Colonic mucosa (tissue), 4 donors: ENCODE data around the gene ESPL1. TPM values are rescaled to one million over a fixed set of nuclear protein-coding genes. Genes with fewer than 3 reads are reported as not detected.
A peak's percentile ranks its signal among the peaks of the same experiment; 100 is the strongest.

Source experiments
- DNase-seq: peaks from one replicate; pipeline ENCODE4 v3.0.0-alpha.2; 2020
- H3K27ac ChIP-seq: fragments of 200-600 bp; one replicate; pipeline ENCODE4 v1.8.0; 2021
- H3K27me3 ChIP-seq: fragments of 200-600 bp; one replicate; pipeline ENCODE4 v1.8.0; 2021
- H3K36me3 ChIP-seq: fragments of 200-600 bp; one replicate; pipeline ENCODE4 v1.8.0; 2021
- H3K4me1 ChIP-seq: fragments of 200-600 bp; one replicate; pipeline ENCODE4 v1.8.0; 2021; ENCODE audit warnings: mild to moderate bottlenecking
- H3K4me3 ChIP-seq: fragments of 200-600 bp; one replicate; pipeline ENCODE4 v1.8.0; 2021
- H3K9ac ChIP-seq, 2 donors: one replicate each; pipeline ENCODE4 v1.7.0; 2013; ENCODE audit warnings: control low read depth in 2 of 2, low read depth in 2 of 2, low read length in 2 of 2
- H3K9me3 ChIP-seq: fragments of 200-600 bp; one replicate; pipeline ENCODE4 v1.8.0; 2021
- intact Hi-C: fragments of 100-400 bp; cut with DNase I; formaldehyde crosslinking; loops from one replicate; pipeline ENCODE4 v1.14.1; 2022
- total RNA-seq, 2 donors: library from RNA; stranded (reverse); fragmentation: NEBNext Ultra II Directional in 1 of 2; extraction: Animal tissue kit (Norgen Biotek cat#: 25700) in 1 of 2; gene quantifications; one replicate each; pipeline ENCODE4 v1.2.1, GENCODE V29; 2021
- TF ChIP-seq, protein P1 (sequence below): fragments of 200-600 bp; IDR thresholded peaks from one replicate; pipeline ENCODE4 v1.8.0; 2022; ENCODE audit warnings: antibody characterized with exemption, mild to moderate bottlenecking
- donor health status: healthy.
- donor health status: DM: no; HTN: no; CAD: no.
- donor health status: DM: no; HTN: no; CAD: no.

ESPL1 gene
- total RNA-seq, 2 donors from 2014 or later: 9.6 to 34.6 TPM

DNA sequence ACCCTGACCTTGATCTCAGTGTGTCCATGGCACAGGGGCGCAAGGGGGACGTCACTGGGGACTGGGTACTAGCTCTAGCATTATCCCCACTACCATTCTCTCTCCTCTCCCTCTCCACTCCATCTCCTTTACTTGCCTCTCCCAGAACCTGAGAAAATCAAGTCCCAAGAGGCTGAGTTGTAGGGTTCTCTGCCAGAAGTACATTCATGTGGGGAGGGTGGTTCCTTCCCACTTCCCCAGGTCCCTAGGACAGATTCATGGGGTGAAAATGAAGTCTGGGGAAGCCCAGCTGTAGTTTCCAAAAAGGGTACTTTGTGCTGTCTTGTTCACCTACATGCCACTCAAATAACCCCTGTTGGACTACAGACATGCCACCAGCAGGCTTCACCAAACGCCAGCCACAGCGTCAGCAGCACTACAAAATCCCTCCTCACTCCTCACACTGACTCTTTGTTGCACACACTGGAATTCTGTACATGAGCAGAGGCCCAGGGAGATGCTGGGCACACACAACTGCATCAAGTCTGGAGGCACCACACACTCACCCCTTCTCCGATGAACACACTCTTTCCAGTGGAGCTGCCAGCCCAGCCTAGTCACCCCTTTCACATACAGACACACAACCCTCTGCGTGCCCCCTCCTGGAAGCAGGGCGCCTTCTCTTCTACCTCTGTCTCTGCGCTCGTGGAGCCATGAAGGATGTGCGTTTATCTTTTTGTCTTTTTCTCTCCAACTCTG is 43.0 kb upstream of the ESPL1 start:
- H3K4me3 ChIP-seq: no peak overlapping the region
- no peaks in the 10 kb centered on the region for H3K9me3 ChIP-seq
- H3K27me3 ChIP-seq: no peaks in the 10 kb centered on the region
- peaks cover 5% of the 10 kb centered on the region for H3K4me1 ChIP-seq
- TF ChIP-seq, protein P1, sequence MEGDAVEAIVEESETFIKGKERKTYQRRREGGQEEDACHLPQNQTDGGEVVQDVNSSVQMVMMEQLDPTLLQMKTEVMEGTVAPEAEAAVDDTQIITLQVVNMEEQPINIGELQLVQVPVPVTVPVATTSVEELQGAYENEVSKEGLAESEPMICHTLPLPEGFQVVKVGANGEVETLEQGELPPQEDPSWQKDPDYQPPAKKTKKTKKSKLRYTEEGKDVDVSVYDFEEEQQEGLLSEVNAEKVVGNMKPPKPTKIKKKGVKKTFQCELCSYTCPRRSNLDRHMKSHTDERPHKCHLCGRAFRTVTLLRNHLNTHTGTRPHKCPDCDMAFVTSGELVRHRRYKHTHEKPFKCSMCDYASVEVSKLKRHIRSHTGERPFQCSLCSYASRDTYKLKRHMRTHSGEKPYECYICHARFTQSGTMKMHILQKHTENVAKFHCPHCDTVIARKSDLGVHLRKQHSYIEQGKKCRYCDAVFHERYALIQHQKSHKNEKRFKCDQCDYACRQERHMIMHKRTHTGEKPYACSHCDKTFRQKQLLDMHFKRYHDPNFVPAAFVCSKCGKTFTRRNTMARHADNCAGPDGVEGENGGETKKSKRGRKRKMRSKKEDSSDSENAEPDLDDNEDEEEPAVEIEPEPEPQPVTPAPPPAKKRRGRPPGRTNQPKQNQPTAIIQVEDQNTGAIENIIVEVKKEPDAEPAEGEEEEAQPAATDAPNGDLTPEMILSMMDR: no peak
- no peak overlapping the region for H3K27ac ChIP-seq
- no peak for DNase-seq
- H3K36me3 ChIP-seq: no peaks in the 10 kb centered on the region
- peak overlapping the region in 1 of 2 donors; percentile 42 for H3K9ac ChIP-seq
- intact Hi-C loops: no loop called here

DNA sequence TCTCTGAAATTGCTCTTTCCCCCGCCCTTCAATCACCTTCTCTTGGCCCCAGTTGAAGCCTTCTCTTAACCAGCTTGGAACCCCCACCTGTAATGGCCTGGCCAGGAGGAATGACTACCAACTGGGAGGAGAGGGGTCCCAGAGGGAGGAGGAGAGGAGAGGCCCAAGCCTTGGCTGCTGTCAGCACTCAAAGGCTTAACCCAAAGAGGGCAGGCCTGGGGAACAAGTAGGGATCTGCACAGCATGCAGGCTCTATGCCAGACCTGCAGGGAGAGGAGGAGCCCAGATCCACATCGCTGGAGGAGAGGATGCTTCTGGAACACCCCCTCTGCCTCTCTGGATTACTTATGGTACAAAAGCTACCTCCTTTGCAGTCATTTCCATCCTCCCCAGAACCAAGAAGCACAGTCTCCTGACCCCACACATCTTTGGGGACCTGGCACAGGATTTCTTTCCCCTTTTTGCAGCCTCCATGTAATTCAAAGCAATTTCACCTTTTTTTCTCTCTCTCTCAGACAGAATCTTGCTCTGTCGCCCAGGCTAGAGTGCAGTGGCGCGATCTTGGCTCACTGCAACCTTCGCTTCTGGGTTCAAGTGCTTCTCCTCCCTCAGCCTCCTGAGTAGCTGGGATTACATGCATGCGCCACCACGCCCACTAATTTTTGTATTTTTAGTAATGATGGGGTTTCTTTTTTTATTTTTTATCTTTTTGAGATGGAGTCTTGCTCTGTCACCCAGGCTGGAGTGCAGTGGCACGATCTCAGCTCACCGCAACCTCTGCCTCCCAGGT is 42.3 kb upstream of the ESPL1 start:
- no peak overlapping the region for H3K4me3 ChIP-seq
- H3K27ac ChIP-seq: no peak overlapping the region
- H3K4me1 ChIP-seq: peaks cover 5% of the 10 kb centered on the region
- H3K9ac ChIP-seq: peak overlapping the region in 1 of 2 donors; percentile 12
- DNase-seq: no peak
- intact Hi-C loops: no loop called here
- no peaks in the 10 kb centered on the region for H3K27me3 ChIP-seq
- no peaks in the 10 kb centered on the region for H3K9me3 ChIP-seq
- TF ChIP-seq, protein P1: no peak
- no peaks in the 10 kb centered on the region for H3K36me3 ChIP-seq

DNA sequence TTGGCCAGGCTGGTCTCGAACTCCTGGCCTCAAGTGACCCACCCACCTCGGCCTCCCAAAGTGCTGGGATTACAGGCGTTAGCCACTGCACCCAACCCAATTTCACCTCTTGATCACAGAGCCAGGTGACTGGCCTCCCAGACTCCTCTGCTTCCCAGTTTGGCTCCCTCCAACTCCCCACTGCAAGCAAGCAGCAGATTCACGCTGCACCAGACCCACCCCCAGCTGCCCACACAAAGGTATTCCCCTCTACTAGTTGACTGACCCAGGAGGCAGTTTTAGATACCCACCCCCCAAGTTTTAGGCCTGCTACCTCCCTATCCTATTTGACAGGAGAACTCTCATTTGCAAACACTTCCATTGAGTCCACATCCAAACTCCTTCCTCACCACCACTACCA is 41.3 kb upstream of the ESPL1 start:
- no peak for DNase-seq
- H3K4me3 ChIP-seq: no peak overlapping the region
- H3K36me3 ChIP-seq: no peaks in the 10 kb centered on the region
- H3K27ac ChIP-seq: no peak overlapping the region
- no peak overlapping the region for H3K9ac ChIP-seq
- peaks cover 8% of the 10 kb centered on the region for H3K4me1 ChIP-seq
- no peaks in the 10 kb centered on the region for H3K27me3 ChIP-seq
- intact Hi-C loops: no loop called here
- H3K9me3 ChIP-seq: no peaks in the 10 kb centered on the region
- TF ChIP-seq, protein P1: no peak

DNA sequence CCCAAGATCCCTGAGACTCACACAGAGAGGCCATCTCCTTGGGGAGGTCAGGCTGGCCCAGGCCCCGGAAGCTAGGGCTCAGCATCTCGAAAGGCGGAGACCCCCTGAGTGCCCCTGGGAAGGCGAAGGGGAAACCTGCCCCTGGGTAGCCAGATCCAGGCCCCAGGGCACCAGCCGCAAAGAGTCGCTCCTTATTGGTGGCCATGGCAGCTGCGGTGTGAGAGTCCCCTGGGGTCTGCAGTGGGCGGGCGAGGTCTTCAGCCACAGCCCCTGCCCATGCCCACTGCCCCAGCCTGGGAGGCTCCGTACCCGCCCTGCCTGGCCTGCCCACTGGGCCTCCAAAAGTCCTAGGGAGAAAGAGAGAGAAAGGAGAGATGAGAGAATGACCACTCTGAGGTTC is 40.8 kb upstream of the ESPL1 start:
- H3K4me1 ChIP-seq: peaks cover 9% of the 10 kb centered on the region
- TF ChIP-seq, protein P1: no peak
- H3K27ac ChIP-seq: no peak overlapping the region
- DNase-seq: no peak
- H3K36me3 ChIP-seq: no peaks in the 10 kb centered on the region
- H3K4me3 ChIP-seq: no peak overlapping the region
- H3K9ac ChIP-seq: no peak overlapping the region
- H3K27me3 ChIP-seq: no peaks in the 10 kb centered on the region
- intact Hi-C loops: no loop called here
- H3K9me3 ChIP-seq: no peaks in the 10 kb centered on the region

DNA sequence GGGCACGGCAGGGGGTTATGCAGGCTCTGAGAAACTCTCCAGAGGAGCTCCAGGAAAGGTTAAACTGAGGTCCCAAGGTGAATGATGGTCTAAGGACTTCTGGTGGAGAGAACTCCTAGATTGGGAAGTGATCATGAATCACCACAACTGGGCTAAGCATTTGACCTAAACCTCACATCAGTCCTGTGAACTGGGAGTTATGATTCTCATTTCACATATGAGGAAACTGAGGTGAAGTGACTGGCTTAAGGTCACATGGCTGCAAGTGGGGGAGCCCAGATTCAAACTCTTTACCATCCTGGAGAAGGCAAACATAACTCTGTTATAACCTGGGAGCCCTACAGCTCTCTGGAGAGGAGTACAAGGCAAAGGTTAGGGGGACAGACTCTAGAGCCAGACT is 40.3 kb upstream of the ESPL1 start:
- intact Hi-C loops: no loop called here
- H3K9me3 ChIP-seq: no peaks in the 10 kb centered on the region
- peaks cover 14% of the 10 kb centered on the region for H3K4me1 ChIP-seq
- H3K36me3 ChIP-seq: no peaks in the 10 kb centered on the region
- no peak overlapping the region for H3K9ac ChIP-seq
- H3K27me3 ChIP-seq: no peaks in the 10 kb centered on the region
- no peak overlapping the region for H3K4me3 ChIP-seq
- TF ChIP-seq, protein P1: no peak
- no peak overlapping the region for H3K27ac ChIP-seq
- no peak for DNase-seq
